ENCODE results near the gene NCK1. TPM values are rescaled to one million over a fixed set of nuclear protein-coding genes. Genes with fewer than 3 reads are reported as not detected.

Gene NCK1
- total and polyA plus RNA-seq, 9 of the 15 experiments (the other 6 are each of a cell fraction or from before 2014, with no cell fraction given): 17.3 to 30.5 (median 25.0) TPM

DNA sequence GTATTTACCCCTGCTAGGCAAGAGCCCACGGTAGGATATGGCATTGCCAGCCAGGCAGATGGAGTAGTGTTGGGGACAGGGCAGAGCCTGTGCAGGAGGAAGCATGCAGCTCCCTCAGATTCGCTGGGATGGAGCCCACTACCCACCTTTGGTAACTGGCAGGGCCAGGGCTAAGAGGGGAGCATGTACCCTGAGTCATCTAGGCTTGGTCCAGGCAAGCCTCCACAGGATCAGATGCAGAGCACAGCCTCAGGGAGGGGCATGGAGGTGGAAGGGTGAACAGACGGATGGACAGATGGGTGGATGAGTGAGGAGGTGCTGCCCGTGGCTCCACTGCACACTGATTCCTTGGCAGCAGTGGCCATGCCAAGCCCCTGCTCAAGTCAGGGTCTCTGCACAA lies 128.8 kb downstream of the NCK1 start:
- in situ Hi-C loops (cut with MboI): no loop called here
- no peak for DNase-seq (ENCODE audit: extremely low read depth in 1 of 4, low spot score in 3 of 4)

GRCh38 chr3:136992115-136992514 lies 130.1 kb downstream of the NCK1 start:
- H3K27me3 ChIP-seq (ENCODE audit: control insufficient read depth in 2 of 2, insufficient read depth in 2 of 2, low read length in 2 of 2): no peaks in the 10 kb centered on the region
- no peak overlapping the region for H2AFZ ChIP-seq (ENCODE audit: low read depth, low read length)
- H3K4me1 ChIP-seq (replicated peaks in 1 of 2; ENCODE audit: control insufficient read depth in 2 of 2, insufficient read depth in 2 of 2, low read length in 2 of 2): no peaks in the 10 kb centered on the region; a peak in 1 of 5 replicates
- H4K20me1 ChIP-seq (replicated peaks; ENCODE audit: control insufficient read depth, insufficient read depth, low read length): no peaks in the 10 kb centered on the region
- FAIRE-seq (no peak), DNase-seq (ENCODE audit: extremely low read depth in 1 of 4, low spot score in 3 of 4) (no peak), ATAC-seq (no peak)
- H3K9ac ChIP-seq (ENCODE audit: insufficient read depth in 1 of 2, low read depth in 2 of 2, low read length in 2 of 2): no peak overlapping the region
- H3K36me3 ChIP-seq (ENCODE audit: control insufficient read depth, insufficient read depth, low read length): no peaks in the 10 kb centered on the region
- no TSS peak for BruUV-seq (replicated peaks)
- ChIA-PET CTCF (ENCODE audit: low intra/inter-chr PET ratio) (no interaction called here), POLR2A (no interaction called here)
- WGBS (ENCODE audit: insufficient coverage, low coverage, missing lambda C conversion rate): 100% methylated on average over 1 of the region's 2 CpGs
- no peaks in the 10 kb centered on the region for H3K9me1 ChIP-seq (ENCODE audit: control insufficient read depth, insufficient read depth, low read length)
- no peaks in the 10 kb centered on the region for H3K9me3 ChIP-seq (replicated peaks; ENCODE audit: control insufficient read depth, insufficient read depth, low read depth, low read length)
- no peak overlapping the region for H3K4me3 ChIP-seq
- no peak overlapping the region for H3K4me2 ChIP-seq (ENCODE audit: insufficient read depth, low read length)
- H3K79me2 ChIP-seq (ENCODE audit: control insufficient read depth, insufficient read depth, low read length): no peaks in the 10 kb centered on the region
- in situ Hi-C loops (cut with MboI): no loop called here
- intact Hi-C loops (cut with micrococcal nuclease): no loop called here
- no peak overlapping the region for H3K27ac ChIP-seq (ENCODE audit: extremely low read depth, low read depth, low read length)
- no peak for TF ChIP-seq RCOR1 (IDR thresholded peaks at IDR 0.05; ENCODE audit: borderline replicate concordance in 1 of 2, low read depth in 2 of 2, low read length in 2 of 2)
- no peak for TF ChIP-seq XRCC5 (IDR thresholded peaks at IDR 0.05; ENCODE audit: low read depth, low read length)
- TF ChIP-seq ILF3 (IDR thresholded peaks at IDR 0.05; ENCODE audit: borderline replicate concordance): no peak
- no peak for TF ChIP-seq ZNF518B (CRISPR knock-in tag; IDR thresholded peaks at IDR 0.05)
- TF ChIP-seq DDX20 (tag; IDR thresholded peaks at IDR 0.05; ENCODE audit: low read depth): no peak
- no peak for TF ChIP-seq PHF8 (IDR thresholded peaks at IDR 0.05; ENCODE audit: borderline replicate concordance, low read length)
- no peak for TF ChIP-seq SIX5 (IDR thresholded peaks at IDR 0.05; ENCODE audit: borderline replicate concordance in 1 of 2, insufficient read depth in 1 of 2, low read depth in 1 of 2, low read length in 2 of 2)
- TF ChIP-seq ZNF232 (CRISPR knock-in tag; IDR thresholded peaks at IDR 0.05): no peak

More for the DNA sequence above, 128.8 kb downstream of the NCK1 start:
- FAIRE-seq (no peak), ATAC-seq (peak; percentile 41; the same call in 2 of the 3 replicates)
- TF ChIP-seq ZEB2 (IDR thresholded peaks at IDR 0.05) (no peak), CCAR2 (IDR thresholded peaks at IDR 0.05; ENCODE audit: low read depth, low read length) (no peak), SIN3B (IDR thresholded peaks at IDR 0.05; ENCODE audit: low read depth) (no peak), MAFF (IDR thresholded peaks at IDR 0.05; ENCODE audit: low read length) (no peak), DNMT1 (IDR thresholded peaks at IDR 0.05) (no peak), ZNF699 (CRISPR knock-in tag; IDR thresholded peaks at IDR 0.05; ENCODE audit: insufficient replicate concordance) (no peak), ZSCAN32 (CRISPR knock-in tag; IDR thresholded peaks at IDR 0.05) (no peak), CCNT2 (IDR thresholded peaks at IDR 0.05; ENCODE audit: borderline replicate concordance, extremely low read depth, insufficient read length, low read depth, low read length) (no peak), ZNF764 (CRISPR knock-in tag; IDR thresholded peaks at IDR 0.05; ENCODE audit: low read depth) (no peak), CREB1 (IDR thresholded peaks at IDR 0.05) (no peak), CREB1 (CRISPR knock-in tag; IDR thresholded peaks at IDR 0.05) (no peak), MYBL2 (IDR thresholded peaks at IDR 0.05; ENCODE audit: low read depth) (no peak), MYBL2 (CRISPR knock-in tag; IDR thresholded peaks at IDR 0.05; ENCODE audit: borderline replicate concordance) (no peak), SETDB1 (IDR thresholded peaks at IDR 0.05; ENCODE audit: low read length) (no peak), KAT8 (IDR thresholded peaks at IDR 0.05; ENCODE audit: low read depth) (no peak)
- Histone ChIP-seq H3K4me3 (no peak overlapping the region), H3K9ac (ENCODE audit: insufficient read depth in 1 of 2, low read depth in 2 of 2, low read length in 2 of 2) (no peak overlapping the region), H3K4me2 (ENCODE audit: insufficient read depth, low read length) (no peak overlapping the region), H3K79me2 (ENCODE audit: control insufficient read depth, insufficient read depth, low read length) (no peaks in the 10 kb centered on the region), H3K36me3 (ENCODE audit: control insufficient read depth, insufficient read depth, low read length) (no peaks in the 10 kb centered on the region), H3K9me3 (replicated peaks; ENCODE audit: control insufficient read depth, insufficient read depth, low read depth, low read length) (no peaks in the 10 kb centered on the region), H2AFZ (ENCODE audit: low read depth, low read length) (no peak overlapping the region), H4K20me1 (replicated peaks; ENCODE audit: control insufficient read depth, insufficient read depth, low read length) (no peaks in the 10 kb centered on the region), H3K9me1 (ENCODE audit: control insufficient read depth, insufficient read depth, low read length) (no peaks in the 10 kb centered on the region), H3K27me3 (ENCODE audit: control insufficient read depth in 2 of 2, insufficient read depth in 2 of 2, low read length in 2 of 2) (no peaks in the 10 kb centered on the region), H3K27ac (ENCODE audit: extremely low read depth, low read depth, low read length) (no peak overlapping the region), H3K4me1 (replicated peaks in 1 of 2; ENCODE audit: control insufficient read depth in 2 of 2, insufficient read depth in 2 of 2, low read length in 2 of 2) (no peaks in the 10 kb centered on the region; a peak in 1 of 5 replicates)
- intact Hi-C loops (cut with micrococcal nuclease): no loop called here
- ChIA-PET POLR2A (no interaction called here), CTCF (ENCODE audit: low intra/inter-chr PET ratio) (no interaction called here)
- BruUV-seq (replicated peaks): no TSS peak
- WGBS (ENCODE audit: insufficient coverage, low coverage, missing lambda C conversion rate): 38% methylated on average over 2 of the region's 4 CpGs
